NT2/D1 (cell line): Measurements from ENCODE around the gene ALG9.

Experiments used
- SUZ12 ChIP-seq: IDR thresholded peaks from 2 replicates; pipeline ENCODE4 v1.6.1; 2011; ENCODE audit not compliant: insufficient read length, insufficient read depth; ENCODE audit errors: extremely low read depth
- YY1 ChIP-seq: IDR thresholded peaks from 2 replicates; pipeline ENCODE4 v1.6.1; 2011; ENCODE audit not compliant: insufficient read length, insufficient read depth
- ZNF274 ChIP-seq: IDR thresholded peaks from 2 replicates; pipeline ENCODE4 v1.6.1; 2011; ENCODE audit warnings: mild to moderate bottlenecking, low read depth, low read length

- TF ChIP-seq ZNF274, result no peak
- no peak for TF ChIP-seq YY1
- no peak for TF ChIP-seq SUZ12
Observed at GRCh38 chr11:111792314-111792713, 79.1 kb downstream of the ALG9 start.
